ENCODE results near the gene MTARC2. TPM values are rescaled to one million over a fixed set of nuclear protein-coding genes. Genes with fewer than 3 reads are reported as not detected.

Gene MTARC2
- polyA plus RNA-seq, 2 of the 4 experiments (the other 2 are of a cell fraction), result 13.5 to 18.4 TPM

DNA sequence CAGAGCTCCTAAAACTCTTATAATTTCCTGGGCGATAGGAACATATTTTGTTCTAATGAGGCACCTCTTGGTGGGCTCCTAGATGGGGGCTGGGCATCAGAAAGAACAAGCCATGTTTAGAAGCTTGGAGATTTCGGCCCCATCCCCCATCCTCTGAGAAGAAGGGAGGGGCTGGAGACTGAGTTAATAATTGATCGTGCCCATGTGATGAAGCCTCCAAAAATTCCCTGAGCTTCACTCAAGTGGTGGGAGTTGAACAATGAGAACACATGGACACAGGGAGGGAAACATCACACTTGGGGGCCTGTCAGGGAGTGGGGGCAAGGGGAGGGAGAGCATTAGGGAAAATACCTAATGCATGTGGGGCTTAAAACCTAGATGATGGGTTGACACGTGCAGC, 39.9 kb upstream of the MTARC2 start (continued):
- no peak for TF ChIP-seq MAFK (IDR thresholded peaks at IDR 0.05; ENCODE audit: partially characterized antibody)

DNA sequence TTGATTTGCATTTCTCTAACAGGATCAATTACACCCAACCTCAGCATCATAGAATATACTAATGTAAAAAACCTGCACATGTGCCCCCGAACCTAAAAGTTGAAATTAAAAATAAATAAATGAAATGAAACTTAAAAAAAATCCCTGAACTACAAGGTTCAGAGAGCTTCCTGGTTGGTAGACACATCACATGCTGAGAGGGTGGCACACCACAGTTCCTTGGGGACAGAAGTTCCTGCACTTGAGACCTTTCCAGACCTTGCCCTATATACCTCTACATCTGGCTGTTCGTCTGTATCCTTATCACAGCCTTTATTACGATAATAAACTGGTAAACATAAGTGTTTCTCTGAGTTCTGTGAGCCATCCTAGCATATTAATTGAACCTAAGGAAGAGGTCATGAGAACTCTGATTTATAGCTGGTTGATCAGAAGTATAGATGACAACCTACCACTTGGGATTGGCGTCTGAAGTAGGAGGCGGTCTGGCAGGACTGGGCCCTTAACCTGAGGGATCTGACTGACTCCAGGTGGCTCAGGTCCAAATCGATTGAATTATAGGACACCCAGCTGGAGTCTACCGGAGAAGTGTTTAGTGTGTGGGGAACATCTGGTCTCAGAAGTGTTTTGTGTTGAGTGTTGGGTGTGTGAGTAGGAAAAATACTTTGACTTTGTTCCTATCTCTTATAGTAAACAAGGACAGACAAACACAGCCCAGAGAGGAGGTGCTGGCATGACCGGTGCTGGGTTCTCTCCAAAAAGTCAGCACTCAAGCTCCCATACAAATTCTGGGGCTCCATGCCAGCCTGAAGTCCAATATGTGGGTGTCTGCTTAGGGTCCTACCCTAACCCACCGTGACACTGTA, 39.0 kb upstream of the MTARC2 start:
- Histone ChIP-seq H3K4me2 (no peak overlapping the region), H3K9me3 (no peaks in the 10 kb centered on the region), H3K27ac (no peak overlapping the region), H3K4me3 (no peak overlapping the region), H3K4me1 (no peaks in the 10 kb centered on the region)
- ChIA-PET CTCF (interaction anchor here (0.6 kb wide), 1 partner anchor 10 kb away, joined by 4 read pairs; no protein-coding TSS in a partner anchor), POLR2A (no interaction called here)
- FAIRE-seq (no peak), ATAC-seq (no peak), DNase-seq (ENCODE audit: low read depth in 1 of 2, low spot score in 1 of 2) (no peak)
- TF ChIP-seq, protein P1, sequence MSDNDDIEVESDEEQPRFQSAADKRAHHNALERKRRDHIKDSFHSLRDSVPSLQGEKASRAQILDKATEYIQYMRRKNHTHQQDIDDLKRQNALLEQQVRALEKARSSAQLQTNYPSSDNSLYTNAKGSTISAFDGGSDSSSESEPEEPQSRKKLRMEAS (IDR thresholded peaks at IDR 0.05), result no peak
- TF ChIP-seq ZFP36 (IDR thresholded peaks at IDR 0.05; ENCODE audit: borderline replicate concordance, partially characterized antibody) (no peak), HOXB13 (CRISPR knock-in tag; IDR thresholded peaks at IDR 0.05; ENCODE audit: low read depth) (no peak), ZNF302 (CRISPR knock-in tag; IDR thresholded peaks at IDR 0.05) (no peak), FOSB (CRISPR knock-in tag; IDR thresholded peaks at IDR 0.05) (no peak), TP53 (CRISPR knock-in tag; IDR thresholded peaks at IDR 0.05) (no peak), RARB (CRISPR knock-in tag; IDR thresholded peaks at IDR 0.05) (no peak), MYC (IDR thresholded peaks at IDR 0.05; ENCODE audit: borderline replicate concordance, low read length) (no peak), NPAS2 (CRISPR knock-in tag; IDR thresholded peaks at IDR 0.05; ENCODE audit: borderline replicate concordance) (no peak), KDM1A (IDR thresholded peaks at IDR 0.05; ENCODE audit: low read depth) (no peak)
- TF ChIP-seq, protein P2, sequence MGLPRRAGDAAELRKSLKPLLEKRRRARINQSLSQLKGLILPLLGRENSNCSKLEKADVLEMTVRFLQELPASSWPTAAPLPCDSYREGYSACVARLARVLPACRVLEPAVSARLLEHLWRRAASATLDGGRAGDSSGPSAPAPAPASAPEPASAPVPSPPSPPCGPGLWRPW (IDR thresholded peaks at IDR 0.05), result no peak
- TF ChIP-seq, protein P3, sequence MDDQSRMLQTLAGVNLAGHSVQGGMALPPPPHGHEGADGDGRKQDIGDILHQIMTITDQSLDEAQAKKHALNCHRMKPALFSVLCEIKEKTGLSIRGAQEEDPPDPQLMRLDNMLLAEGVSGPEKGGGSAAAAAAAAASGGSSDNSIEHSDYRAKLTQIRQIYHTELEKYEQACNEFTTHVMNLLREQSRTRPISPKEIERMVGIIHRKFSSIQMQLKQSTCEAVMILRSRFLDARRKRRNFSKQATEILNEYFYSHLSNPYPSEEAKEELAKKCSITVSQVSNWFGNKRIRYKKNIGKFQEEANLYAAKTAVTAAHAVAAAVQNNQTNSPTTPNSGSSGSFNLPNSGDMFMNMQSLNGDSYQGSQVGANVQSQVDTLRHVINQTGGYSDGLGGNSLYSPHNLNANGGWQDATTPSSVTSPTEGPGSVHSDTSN (IDR thresholded peaks at IDR 0.05), result no peak
- TF ChIP-seq, protein P4, sequence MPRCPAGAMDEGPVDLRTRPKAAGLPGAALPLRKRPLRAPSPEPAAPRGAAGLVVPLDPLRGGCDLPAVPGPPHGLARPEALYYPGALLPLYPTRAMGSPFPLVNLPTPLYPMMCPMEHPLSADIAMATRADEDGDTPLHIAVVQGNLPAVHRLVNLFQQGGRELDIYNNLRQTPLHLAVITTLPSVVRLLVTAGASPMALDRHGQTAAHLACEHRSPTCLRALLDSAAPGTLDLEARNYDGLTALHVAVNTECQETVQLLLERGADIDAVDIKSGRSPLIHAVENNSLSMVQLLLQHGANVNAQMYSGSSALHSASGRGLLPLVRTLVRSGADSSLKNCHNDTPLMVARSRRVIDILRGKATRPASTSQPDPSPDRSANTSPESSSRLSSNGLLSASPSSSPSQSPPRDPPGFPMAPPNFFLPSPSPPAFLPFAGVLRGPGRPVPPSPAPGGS (IDR thresholded peaks at IDR 0.05), result no peak
- 73% methylated on average over 9 of the region's 9 CpGs for WGBS (ENCODE audit: missing lambda C conversion rate)

DNA sequence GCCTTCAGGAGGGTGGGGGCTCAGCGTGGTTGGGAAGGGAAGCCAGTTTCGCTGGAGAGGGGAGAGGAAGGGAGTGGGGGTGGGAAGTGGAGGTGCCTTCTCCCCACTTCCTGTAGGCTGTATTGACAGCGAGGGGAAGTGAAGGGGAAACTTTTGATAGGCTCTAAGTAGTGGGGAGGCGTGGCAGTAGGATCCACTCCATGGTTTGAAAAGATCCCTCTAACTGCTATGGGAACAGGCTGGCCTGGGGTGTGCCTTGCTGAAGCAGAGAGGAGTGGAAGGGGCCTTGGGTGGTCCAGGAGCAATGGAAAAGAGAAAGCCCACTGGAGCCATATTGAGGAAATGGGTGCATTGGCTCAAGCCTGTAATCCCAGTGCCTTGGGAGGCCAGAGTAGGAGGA, 37.8 kb upstream of the MTARC2 start:
- 57% methylated on average over 3 of the region's 4 CpGs for WGBS (ENCODE audit: missing lambda C conversion rate)
- Histone ChIP-seq H3K4me1 (no peaks in the 10 kb centered on the region), H3K27ac (no peak overlapping the region), H3K4me3 (no peak overlapping the region), H3K4me2 (no peak overlapping the region), H3K9me3 (no peaks in the 10 kb centered on the region)
- ChIA-PET CTCF (interaction anchor here (0.7 to 1.4 kb wide), 2 partner anchors 23 to 67 kb away, joined by 3 to 4 read pairs; no protein-coding TSS in a partner anchor), POLR2A (no interaction called here)
- ATAC-seq, result no peak
- no peak for FAIRE-seq
- no peak for TF ChIP-seq HOXB5 (CRISPR knock-in tag; IDR thresholded peaks at IDR 0.05)
- no peak for TF ChIP-seq ZSCAN20 (CRISPR knock-in tag; IDR thresholded peaks at IDR 0.05)
- TF ChIP-seq, protein P4 (IDR thresholded peaks at IDR 0.05), result no peak
- no peak for TF ChIP-seq FOSB (CRISPR knock-in tag; IDR thresholded peaks at IDR 0.05)
- no peak for TF ChIP-seq POLR2AphosphoS2 (conservative IDR thresholded peaks at IDR 0.05; ENCODE audit: low read length)
- TF ChIP-seq RFX5 (IDR thresholded peaks at IDR 0.05), result no peak
- TF ChIP-seq, protein P2 (IDR thresholded peaks at IDR 0.05), result no peak
- TF ChIP-seq, protein P5, sequence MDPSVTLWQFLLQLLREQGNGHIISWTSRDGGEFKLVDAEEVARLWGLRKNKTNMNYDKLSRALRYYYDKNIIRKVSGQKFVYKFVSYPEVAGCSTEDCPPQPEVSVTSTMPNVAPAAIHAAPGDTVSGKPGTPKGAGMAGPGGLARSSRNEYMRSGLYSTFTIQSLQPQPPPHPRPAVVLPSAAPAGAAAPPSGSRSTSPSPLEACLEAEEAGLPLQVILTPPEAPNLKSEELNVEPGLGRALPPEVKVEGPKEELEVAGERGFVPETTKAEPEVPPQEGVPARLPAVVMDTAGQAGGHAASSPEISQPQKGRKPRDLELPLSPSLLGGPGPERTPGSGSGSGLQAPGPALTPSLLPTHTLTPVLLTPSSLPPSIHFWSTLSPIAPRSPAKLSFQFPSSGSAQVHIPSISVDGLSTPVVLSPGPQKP (IDR thresholded peaks at IDR 0.05; ENCODE audit: low read depth, low read length), result no peak
- no peak for TF ChIP-seq CBX8 (IDR thresholded peaks at IDR 0.05)
- TF ChIP-seq BHLHE40 (IDR thresholded peaks at IDR 0.05; ENCODE audit: low read depth, low read length), result no peak
- no peak for TF ChIP-seq ZNF302 (CRISPR knock-in tag; IDR thresholded peaks at IDR 0.05)
- no peak for DNase-seq (ENCODE audit: low read depth in 1 of 2, low spot score in 1 of 2)
